ENCODE results near the gene HBZ.
"Not testable (repeated sequence)": the region's sequence is repeated elsewhere in the genome, so short reads cannot be mapped to it uniquely, and the experiment has no call there.

Gene HBZ

DNA sequence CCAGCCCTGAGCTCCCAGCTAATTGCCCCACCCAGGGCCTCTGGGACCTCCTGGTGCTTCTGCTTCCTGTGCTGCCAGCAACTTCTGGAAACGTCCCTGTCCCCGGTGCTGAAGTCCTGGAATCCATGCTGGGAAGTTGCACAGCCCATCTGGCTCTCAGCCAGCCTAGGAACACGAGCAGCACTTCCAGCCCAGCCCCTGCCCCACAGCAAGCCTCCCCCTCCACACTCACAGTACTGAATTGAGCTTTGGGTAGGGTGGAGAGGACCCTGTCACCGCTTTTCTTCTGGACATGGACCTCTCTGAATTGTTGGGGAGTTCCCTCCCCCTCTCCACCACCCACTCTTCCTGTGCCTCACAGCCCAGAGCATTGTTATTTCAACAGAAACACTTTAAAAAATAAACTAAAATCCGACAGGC, 17.7 kb downstream of the HBZ start:
- not testable (repeated sequence) for H3K36me3 ChIP-seq (ENCODE audit: control insufficient read depth, insufficient read depth, low read length); H3K4me3 ChIP-seq (ENCODE audit: low read length); H3K9me3 ChIP-seq (ENCODE audit: control insufficient read depth, low read length); H3K9ac ChIP-seq (ENCODE audit: low read length)
- Histone ChIP-seq H3K27me3 (ENCODE audit: control insufficient read depth, insufficient read depth, low read length) (peaks cover 70% of the 10 kb centered on the region), H3K4me1 (ENCODE audit: control insufficient read depth, insufficient read depth, low read length) (peaks cover 12% of the 10 kb centered on the region)

GRCh38 chr16:170788-171187, 18.3 kb downstream of the HBZ start:
- H3K27me3 ChIP-seq (ENCODE audit: control insufficient read depth, insufficient read depth, low read length), result peaks cover 70% of the 10 kb centered on the region

GRCh38 chr16:172374-172941, 20.0 kb downstream of the HBZ start, which contains the start of gene HBA2:
Gene HBA2 (plus strand): TSS chr16:172876. CDS start chr16:172913, 37 bp downstream.
- H3K4me1 ChIP-seq (ENCODE audit: control insufficient read depth, insufficient read depth, low read length); H3K4me3 ChIP-seq (ENCODE audit: low read length); H3K9ac ChIP-seq (ENCODE audit: low read length); H3K36me3 ChIP-seq (ENCODE audit: control insufficient read depth, insufficient read depth, low read length); H3K9me3 ChIP-seq (ENCODE audit: control insufficient read depth, low read length): not testable (repeated sequence)
- peaks cover 58% of the 10 kb centered on the region for H3K27me3 ChIP-seq (ENCODE audit: control insufficient read depth, insufficient read depth, low read length)

More at GRCh38 chr16:170788-171187, 18.3 kb downstream of the HBZ start:
- Histone ChIP-seq H3K4me3 (ENCODE audit: low read length) (no peak overlapping the region), H3K4me1 (ENCODE audit: control insufficient read depth, insufficient read depth, low read length) (peaks cover 5% of the 10 kb centered on the region), H3K9ac (ENCODE audit: low read length) (no peak overlapping the region), H3K36me3 (ENCODE audit: control insufficient read depth, insufficient read depth, low read length) (no peaks in the 10 kb centered on the region), H3K9me3 (ENCODE audit: control insufficient read depth, low read length) (no peaks in the 10 kb centered on the region)

GRCh38 chr16:173211-173854, 20.9 kb downstream of the HBZ start:
- H3K36me3 ChIP-seq (ENCODE audit: control insufficient read depth, insufficient read depth, low read length); H3K9me3 ChIP-seq (ENCODE audit: control insufficient read depth, low read length); H3K9ac ChIP-seq (ENCODE audit: low read length); H3K4me3 ChIP-seq (ENCODE audit: low read length): not testable (repeated sequence)
- peaks cover 10% of the 10 kb centered on the region for H3K4me1 ChIP-seq (ENCODE audit: control insufficient read depth, insufficient read depth, low read length)
- peaks cover 58% of the 10 kb centered on the region for H3K27me3 ChIP-seq (ENCODE audit: control insufficient read depth, insufficient read depth, low read length)

DNA sequence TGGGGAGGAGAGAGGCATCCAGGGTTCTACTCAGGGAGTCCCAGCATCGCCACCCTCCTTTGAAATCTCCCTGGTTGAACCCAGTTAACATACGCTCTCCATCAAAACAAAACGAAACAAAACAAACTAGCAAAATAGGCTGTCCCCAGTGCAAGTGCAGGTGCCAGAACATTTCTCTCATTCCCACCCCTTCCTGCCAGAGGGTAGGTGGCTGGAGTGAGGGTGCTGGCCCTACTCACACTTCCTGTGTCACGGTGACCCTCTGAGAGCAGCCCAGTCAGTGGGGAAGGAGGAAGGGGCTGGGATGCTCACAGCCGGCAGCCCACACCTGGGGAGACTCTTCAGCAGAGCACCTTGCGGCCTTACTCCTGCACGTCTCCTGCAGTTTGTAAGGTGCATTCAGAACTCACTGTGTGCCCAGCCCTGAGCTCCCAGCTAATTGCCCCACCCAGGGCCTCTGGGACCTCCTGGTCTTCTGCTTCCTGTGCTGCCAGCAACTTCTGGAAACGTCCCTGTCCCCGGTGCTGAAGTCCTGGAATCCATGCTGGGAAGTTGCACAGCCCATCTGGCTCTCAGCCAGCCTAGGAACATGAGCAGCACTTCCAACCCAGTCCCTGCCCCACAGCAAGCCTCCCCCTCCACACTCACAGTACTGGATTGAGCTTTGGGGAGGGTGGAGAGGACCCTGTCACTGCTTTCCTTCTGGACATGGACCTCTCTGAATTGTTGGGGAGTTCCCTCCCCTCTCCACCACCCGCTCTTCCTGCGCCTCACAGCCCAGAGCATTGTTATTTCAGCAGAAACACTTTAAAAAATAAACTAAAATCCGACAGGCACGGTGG, 21.7 kb downstream of the HBZ start:
- peaks cover 55% of the 10 kb centered on the region for H3K27me3 ChIP-seq (ENCODE audit: control insufficient read depth, insufficient read depth, low read length)
- not testable (repeated sequence) for H3K4me3 ChIP-seq (ENCODE audit: low read length)

DNA sequence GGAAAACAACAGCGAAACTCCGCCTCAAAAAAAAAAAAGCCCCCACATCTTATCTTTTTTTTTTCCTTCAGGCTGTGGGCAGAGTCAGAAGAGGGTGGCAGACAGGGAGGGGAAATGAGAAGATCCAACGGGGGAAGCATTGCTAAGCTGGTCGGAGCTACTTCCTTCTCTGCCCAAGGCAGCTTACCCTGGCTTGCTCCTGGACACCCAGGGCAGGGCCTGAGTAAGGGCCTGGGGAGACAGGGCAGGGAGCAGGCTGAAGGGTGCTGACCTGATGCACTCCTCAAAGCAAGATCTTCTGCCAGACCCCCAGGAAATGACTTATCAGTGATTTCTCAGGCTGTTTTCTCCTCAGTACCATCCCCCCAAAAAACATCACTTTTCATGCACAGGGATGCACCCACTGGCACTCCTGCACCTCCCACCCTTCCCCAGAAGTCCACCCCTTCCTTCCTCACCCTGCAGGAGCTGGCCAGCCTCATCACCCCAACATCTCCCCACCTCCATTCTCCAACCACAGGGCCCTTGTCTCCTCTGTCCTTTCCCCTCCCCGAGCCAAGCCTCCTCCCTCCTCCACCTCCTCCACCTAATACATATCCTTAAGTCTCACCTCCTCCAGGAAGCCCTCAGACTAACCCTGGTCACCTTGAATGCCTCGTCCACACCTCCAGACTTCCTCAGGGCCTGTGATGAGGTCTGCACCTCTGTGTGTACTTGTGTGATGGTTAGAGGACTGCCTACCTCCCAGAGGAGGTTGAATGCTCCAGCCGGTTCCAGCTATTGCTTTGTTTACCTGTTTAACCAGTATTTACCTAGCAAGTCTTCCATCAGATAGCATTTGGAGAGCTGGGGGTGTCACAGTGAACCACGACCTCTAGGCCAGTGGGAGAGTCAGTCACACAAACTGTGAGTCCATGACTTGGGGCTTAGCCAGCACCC, 22.8 kb downstream of the HBZ start:
- H3K27me3 ChIP-seq (ENCODE audit: control insufficient read depth, insufficient read depth, low read length), result peaks cover 61% of the 10 kb centered on the region

More for the DNA sequence above, 21.7 kb downstream of the HBZ start:
- not testable (repeated sequence) for H3K9ac ChIP-seq (ENCODE audit: low read length); H3K36me3 ChIP-seq (ENCODE audit: control insufficient read depth, insufficient read depth, low read length); H3K9me3 ChIP-seq (ENCODE audit: control insufficient read depth, low read length); H3K4me1 ChIP-seq (ENCODE audit: control insufficient read depth, insufficient read depth, low read length)

GRCh38 chr16:176006-176405, 23.6 kb downstream of the HBZ start:
- peaks cover 14% of the 10 kb centered on the region for H3K4me1 ChIP-seq (ENCODE audit: control insufficient read depth, insufficient read depth, low read length)
- H3K9me3 ChIP-seq (ENCODE audit: control insufficient read depth, low read length); H3K4me3 ChIP-seq (ENCODE audit: low read length); H3K36me3 ChIP-seq (ENCODE audit: control insufficient read depth, insufficient read depth, low read length); H3K9ac ChIP-seq (ENCODE audit: low read length): not testable (repeated sequence)
- peaks cover 68% of the 10 kb centered on the region for H3K27me3 ChIP-seq (ENCODE audit: control insufficient read depth, insufficient read depth, low read length)

More for the DNA sequence above, 22.8 kb downstream of the HBZ start:
- H3K9me3 ChIP-seq (ENCODE audit: control insufficient read depth, low read length), result no peaks in the 10 kb centered on the region
- H3K4me3 ChIP-seq (ENCODE audit: low read length), result no peak overlapping the region
- H3K9ac ChIP-seq (ENCODE audit: low read length), result no peak overlapping the region
- no peaks in the 10 kb centered on the region for H3K36me3 ChIP-seq (ENCODE audit: control insufficient read depth, insufficient read depth, low read length)
- H3K4me1 ChIP-seq (ENCODE audit: control insufficient read depth, insufficient read depth, low read length), result peaks cover 8% of the 10 kb centered on the region

- Histone ChIP-seq H3K27me3 (ENCODE audit: control insufficient read depth, insufficient read depth, low read length) (peaks cover 68% of the 10 kb centered on the region), H3K4me1 (ENCODE audit: control insufficient read depth, insufficient read depth, low read length) (peaks cover 21% of the 10 kb centered on the region)
- not testable (repeated sequence) for H3K4me3 ChIP-seq (ENCODE audit: low read length); H3K9ac ChIP-seq (ENCODE audit: low read length); H3K9me3 ChIP-seq (ENCODE audit: control insufficient read depth, low read length); H3K36me3 ChIP-seq (ENCODE audit: control insufficient read depth, insufficient read depth, low read length)
Measured at GRCh38 chr16:176477-177382, 24.3 kb downstream of the HBZ start, which contains the start of gene HBA1. Gene HBA1 (plus strand): TSS chr16:176680. CDS start chr16:176717, 37 bp downstream.

GRCh38 chr16:177394-177822, 25.0 kb downstream of the HBZ start:
- no peak overlapping the region for H3K9ac ChIP-seq (ENCODE audit: low read length)
- H3K4me1 ChIP-seq (ENCODE audit: control insufficient read depth, insufficient read depth, low read length), result peaks cover 22% of the 10 kb centered on the region
- H3K27me3 ChIP-seq (ENCODE audit: control insufficient read depth, insufficient read depth, low read length), result peaks cover 65% of the 10 kb centered on the region
- no peaks in the 10 kb centered on the region for H3K9me3 ChIP-seq (ENCODE audit: control insufficient read depth, low read length)
- no peaks in the 10 kb centered on the region for H3K36me3 ChIP-seq (ENCODE audit: control insufficient read depth, insufficient read depth, low read length)
- no peak overlapping the region for H3K4me3 ChIP-seq (ENCODE audit: low read length)

DNA sequence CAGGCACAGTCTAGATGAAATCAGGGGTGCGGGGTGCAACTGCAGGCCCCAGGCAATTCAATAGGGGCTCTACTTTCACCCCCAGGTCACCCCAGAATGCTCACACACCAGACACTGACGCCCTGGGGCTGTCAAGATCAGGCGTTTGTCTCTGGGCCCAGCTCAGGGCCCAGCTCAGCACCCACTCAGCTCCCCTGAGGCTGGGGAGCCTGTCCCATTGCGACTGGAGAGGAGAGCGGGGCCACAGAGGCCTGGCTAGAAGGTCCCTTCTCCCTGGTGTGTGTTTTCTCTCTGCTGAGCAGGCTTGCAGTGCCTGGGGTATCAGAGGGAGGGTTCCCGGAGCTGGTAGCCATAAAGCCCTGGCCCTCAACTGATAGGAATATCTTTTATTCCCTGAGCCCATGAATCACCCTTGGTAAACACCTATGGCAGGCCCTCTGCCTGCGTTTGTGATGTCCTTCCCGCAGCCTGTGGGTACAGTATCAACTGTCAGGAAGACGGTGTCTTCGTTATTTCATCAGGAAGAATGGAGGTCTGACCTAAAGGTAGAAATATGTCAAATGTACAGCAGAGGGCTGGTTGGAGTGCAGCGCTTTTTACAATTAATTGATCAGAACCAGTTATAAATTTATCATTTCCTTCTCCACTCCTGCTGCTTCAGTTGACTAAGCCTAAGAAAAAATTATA, 25.7 kb downstream of the HBZ start:
- H3K9ac ChIP-seq (ENCODE audit: low read length), result no peak overlapping the region
- H3K27me3 ChIP-seq (ENCODE audit: control insufficient read depth, insufficient read depth, low read length), result peaks cover 65% of the 10 kb centered on the region
- H3K4me3 ChIP-seq (ENCODE audit: low read length), result no peak overlapping the region
- H3K9me3 ChIP-seq (ENCODE audit: control insufficient read depth, low read length), result no peaks in the 10 kb centered on the region
- no peaks in the 10 kb centered on the region for H3K36me3 ChIP-seq (ENCODE audit: control insufficient read depth, insufficient read depth, low read length)
- H3K4me1 ChIP-seq (ENCODE audit: control insufficient read depth, insufficient read depth, low read length), result peaks cover 22% of the 10 kb centered on the region
